Retinal pigment epithelial cell (primary cell): Measurements from ENCODE around the gene POMP.

Experiments used
- DNase-seq: peaks from one replicate; pipeline ENCODE4 v3.0.0-alpha.2; 2010; ENCODE audit warnings: low read depth
- H3K4me3 ChIP-seq: 2 replicates; pipeline ENCODE4 v1.5.1; 2011; ENCODE audit warnings: mild to moderate bottlenecking, low read length, control low read depth, moderate library complexity
- CTCF ChIP-seq: conservative IDR thresholded peaks from 2 replicates; pipeline ENCODE4 v1.5.1; 2011; ENCODE audit warnings: low read depth, low read length, control low read depth, inconsistent platforms

Gene POMP

GRCh38 chr13:28626266-28626665, 32.7 kb upstream of the POMP start:
- peak; percentile 41 for DNase-seq
- no peak overlapping the region for H3K4me3 ChIP-seq
- no peak for TF ChIP-seq CTCF

- DNase-seq = no peak
- no peak overlapping the region for H3K4me3 ChIP-seq
- TF ChIP-seq CTCF = no peak
Observed at GRCh38 chr13:28628241-28628640, 30.7 kb upstream of the POMP start.

- no peak overlapping the region for H3K4me3 ChIP-seq
- TF ChIP-seq CTCF = no peak
- DNase-seq = no peak
Observed at GRCh38 chr13:28630869-28631268, 28.1 kb upstream of the POMP start.

- H3K4me3 ChIP-seq = no peak overlapping the region
- DNase-seq = no peak
Observed at GRCh38 chr13:28631801-28632200, 27.1 kb upstream of the POMP start.

GRCh38 chr13:28636069-28636468, 22.9 kb upstream of the POMP start:
- no peak for DNase-seq
- no peak for TF ChIP-seq CTCF
- no peak overlapping the region for H3K4me3 ChIP-seq

More at GRCh38 chr13:28631801-28632200, 27.1 kb upstream of the POMP start:
- TF ChIP-seq CTCF = no peak

- DNase-seq = no peak
- peak; percentile 97 for TF ChIP-seq CTCF
- no peak overlapping the region for H3K4me3 ChIP-seq
Observed at GRCh38 chr13:28636677-28637317, 22.1 kb upstream of the POMP start.

GRCh38 chr13:28637714-28638355, 21.1 kb upstream of the POMP start:
- TF ChIP-seq CTCF = no peak
- DNase-seq = no peak
- no peak overlapping the region for H3K4me3 ChIP-seq
